A673 (cell line): Measurements from ENCODE around the gene CTU2. TPM values are rescaled to one million over a fixed set of nuclear protein-coding genes. Genes with fewer than 3 reads are reported as not detected.

ENCODE experiments used
- BruUV-seq: library from RNA; stranded (reverse); fragments of 400-500 nt; replicated peaks from 2 replicates; lab custom pipeline; 2021; lab: Mats Ljungman, UMichigan
- CTCF ChIA-PET: fragments of 300-600 bp; sonication (Branson Sonifier 250); formaldehyde crosslinking; loops from one replicate; lab custom pipeline; 2022; ENCODE audit warnings: antibody characterized with exemption; lab: Charles Lee
- POLR2A ChIA-PET: fragments of 300-600 bp; sonication (Branson Sonifier 250); formaldehyde crosslinking; loops from one replicate; lab custom pipeline; 2022; ENCODE audit warnings: antibody characterized with exemption; ENCODE audit not compliant: low non-redundant PET; lab: Charles Lee
- DNase-seq: peaks from one replicate; pipeline ENCODE4 v3.0.0-alpha.2; 2015; ENCODE audit warnings: low spot score
- H3K27ac ChIP-seq: fragments of 200-600 bp; sonication (generic); 2 replicates; pipeline ENCODE4 v1.5.1; 2016; ENCODE audit warnings: mixed run types, low read depth, mild to moderate bottlenecking, mixed read lengths, antibody characterized with exemption, low read length; ENCODE audit not compliant: poor library complexity, severe bottlenecking
- H3K27me3 ChIP-seq: fragments of 200-600 bp; sonication (generic); replicated peaks from 2 replicates; pipeline ENCODE4 v1.6.1; 2017; ENCODE audit warnings: mixed run types, low read depth, mild to moderate bottlenecking, mixed read lengths, antibody characterized with exemption, low read length; ENCODE audit not compliant: insufficient read depth, poor library complexity
- H3K36me3 ChIP-seq: fragments of 200-600 bp; sonication (generic); 2 replicates; pipeline ENCODE4 v1.6.1; 2016; ENCODE audit warnings: mixed run types, mild to moderate bottlenecking, mixed read lengths, antibody characterized with exemption, low read length; ENCODE audit not compliant: insufficient read depth, poor library complexity, severe bottlenecking
- H3K4me1 ChIP-seq: fragments of 200-600 bp; sonication (generic); 2 replicates; pipeline ENCODE4 v1.6.1; 2017; ENCODE audit warnings: mixed run types, mild to moderate bottlenecking, mixed read lengths, antibody characterized with exemption, low read length; ENCODE audit not compliant: insufficient read depth, poor library complexity, severe bottlenecking
- H3K4me3 ChIP-seq: fragments of 200-600 bp; sonication (generic); 2 replicates; pipeline ENCODE4 v1.5.1; 2016; ENCODE audit warnings: low read depth, mixed run types, mild to moderate bottlenecking, mixed read lengths, low read length; ENCODE audit not compliant: poor library complexity, severe bottlenecking
- H3K9me3 ChIP-seq: fragments of 200-600 bp; sonication (generic); 2 replicates; pipeline ENCODE4 v1.6.1; 2016; ENCODE audit warnings: mixed run types, low read depth, mild to moderate bottlenecking, mixed read lengths, antibody characterized with exemption, low read length; ENCODE audit not compliant: poor library complexity, severe bottlenecking
- CTCF ChIP-seq: fragments of 300-800, 200-600 bp; sonication (generic); conservative IDR thresholded peaks from 2 replicates; pipeline ENCODE4 v1.5.1; 2017; ENCODE audit warnings: low read depth, mild to moderate bottlenecking, antibody characterized with exemption, low read length, moderate library complexity, mixed read lengths
- EZH2 ChIP-seq: fragments of 200-600 bp; sonication (generic); IDR thresholded peaks from 2 replicates; pipeline ENCODE4 v1.6.1; 2017; ENCODE audit warnings: borderline replicate concordance, low read depth, mild to moderate bottlenecking, mixed read lengths, antibody characterized with exemption, low read length; ENCODE audit not compliant: poor library complexity, severe bottlenecking
- intact Hi-C: fragments of 100-400 bp; cut with micrococcal nuclease; formaldehyde crosslinking; loops from one replicate; pipeline ENCODE4 v1.10.0; 2022; ENCODE audit not compliant: unreplicated experiment
- total RNA-seq: library from RNA; stranded (reverse); gene quantifications from 2 replicates; pipeline ENCODE4 v1.2.3, GENCODE V29; 2021

CTU2 gene
- total RNA-seq, 1 experiment from 2014 or later, result 47.5 TPM

- BruUV-seq, result no TSS peak
- intact Hi-C loops, result no loop called here
- H3K27ac ChIP-seq, result no peak overlapping the region
- DNase-seq, result no peak
- H3K4me3 ChIP-seq, result no peak overlapping the region
- CTCF ChIA-PET, result no interaction called here
- no peak for TF ChIP-seq EZH2
- TF ChIP-seq CTCF, result no peak
- peaks cover 18% of the 10 kb centered on the region for H3K36me3 ChIP-seq
- H3K27me3 ChIP-seq, result no peaks in the 10 kb centered on the region
- POLR2A ChIA-PET, result no interaction called here
- H3K4me1 ChIP-seq, result peaks cover 6% of the 10 kb centered on the region
- no peaks in the 10 kb centered on the region for H3K9me3 ChIP-seq
These were observed 35.1 kb downstream of the CTU2 start for GRCh38 chr16:88741368-88741767.

GRCh38 chr16:88742896-88743605 is 36.7 kb downstream of the CTU2 start:
- DNase-seq, result no peak
- no peak overlapping the region for H3K27ac ChIP-seq
- no peak for TF ChIP-seq CTCF
- TF ChIP-seq EZH2, result no peak
- H3K9me3 ChIP-seq, result no peaks in the 10 kb centered on the region
- POLR2A ChIA-PET, result no interaction called here
- CTCF ChIA-PET, result no interaction called here
- peaks cover 13% of the 10 kb centered on the region for H3K36me3 ChIP-seq
- peaks cover 11% of the 10 kb centered on the region for H3K4me1 ChIP-seq
- no peaks in the 10 kb centered on the region for H3K27me3 ChIP-seq
- no TSS peak for BruUV-seq
- no peak overlapping the region for H3K4me3 ChIP-seq
- intact Hi-C loops, result no loop called here

GRCh38 chr16:88743693-88744576 is 37.6 kb downstream of the CTU2 start:
- peaks cover 11% of the 10 kb centered on the region for H3K4me1 ChIP-seq
- peaks cover 13% of the 10 kb centered on the region for H3K36me3 ChIP-seq
- H3K27me3 ChIP-seq, result no peaks in the 10 kb centered on the region
- peak; percentile 74 for DNase-seq
- ChIA-PET POLR2A (no interaction called here), CTCF (no interaction called here)
- no TSS peak for BruUV-seq
- no peak overlapping the region for H3K27ac ChIP-seq
- TF ChIP-seq CTCF, result peak; percentile 90
- no peak for TF ChIP-seq EZH2
- intact Hi-C loops, result no loop called here
- H3K9me3 ChIP-seq, result no peaks in the 10 kb centered on the region
- H3K4me3 ChIP-seq, result no peak overlapping the region
